ENCODE data around the gene C22orf39.

Gene C22orf39

DNA sequence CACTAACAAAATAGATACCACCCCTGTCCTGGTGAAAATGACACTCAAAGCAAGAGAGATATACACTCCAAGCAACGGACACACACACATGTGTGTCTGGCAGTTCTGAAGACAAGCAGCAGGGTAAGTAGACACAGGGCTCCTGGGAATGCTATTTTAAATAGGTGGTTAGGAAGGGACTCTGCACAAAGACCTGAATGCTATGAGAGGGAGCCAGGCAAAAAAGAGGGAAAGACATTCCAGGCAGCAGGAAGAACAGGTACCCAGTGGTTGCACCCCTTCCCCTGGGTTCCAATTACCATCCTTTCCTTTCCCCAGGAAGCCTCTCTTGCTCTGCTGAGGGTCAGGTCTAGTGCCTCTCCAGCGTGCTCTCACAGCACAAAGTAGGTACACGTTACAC is 28.5 kb upstream of the C22orf39 start:
- no peak for DNase-seq

DNA sequence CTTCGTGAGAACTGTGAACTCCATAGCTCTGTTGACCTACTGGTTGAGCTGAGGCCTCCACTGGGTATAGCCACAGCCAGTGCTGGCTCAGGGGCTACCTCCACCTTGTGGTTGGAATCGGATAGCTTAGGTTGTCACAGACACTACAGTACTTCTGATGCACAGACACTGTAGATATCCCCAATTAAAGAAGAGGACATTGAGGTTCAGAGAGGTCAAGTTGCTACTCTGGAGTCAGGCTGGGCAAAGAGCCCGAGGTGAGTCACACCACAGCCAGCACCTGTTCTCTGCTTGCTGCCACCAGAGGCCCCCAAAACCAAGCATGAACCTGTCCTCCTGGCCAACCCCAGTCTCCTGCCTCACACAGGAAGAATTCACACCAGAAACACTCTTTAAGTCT is 26.1 kb upstream of the C22orf39 start:
- DNase-seq = no peak

DNA sequence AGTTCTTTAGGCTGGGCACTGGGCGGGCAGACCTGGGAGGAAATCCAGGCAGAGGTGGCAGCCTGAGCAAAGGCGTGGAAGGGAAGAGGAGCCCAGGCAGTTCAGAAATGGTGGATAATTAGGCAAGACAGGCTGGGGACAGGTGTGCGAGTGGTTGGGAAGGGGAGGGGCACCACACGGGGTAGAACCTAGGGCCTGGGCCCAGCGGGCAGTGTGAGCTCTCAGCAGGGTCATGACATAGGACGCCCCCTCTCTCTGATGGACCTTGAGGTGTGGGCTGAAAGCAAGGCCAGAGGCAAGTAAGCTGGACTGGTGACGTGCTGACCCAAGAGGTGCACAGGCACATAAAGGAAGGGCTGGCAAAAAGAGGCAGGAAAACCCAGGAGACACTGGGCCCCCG is 24.7 kb upstream of the C22orf39 start:
- no peak for DNase-seq

DNA sequence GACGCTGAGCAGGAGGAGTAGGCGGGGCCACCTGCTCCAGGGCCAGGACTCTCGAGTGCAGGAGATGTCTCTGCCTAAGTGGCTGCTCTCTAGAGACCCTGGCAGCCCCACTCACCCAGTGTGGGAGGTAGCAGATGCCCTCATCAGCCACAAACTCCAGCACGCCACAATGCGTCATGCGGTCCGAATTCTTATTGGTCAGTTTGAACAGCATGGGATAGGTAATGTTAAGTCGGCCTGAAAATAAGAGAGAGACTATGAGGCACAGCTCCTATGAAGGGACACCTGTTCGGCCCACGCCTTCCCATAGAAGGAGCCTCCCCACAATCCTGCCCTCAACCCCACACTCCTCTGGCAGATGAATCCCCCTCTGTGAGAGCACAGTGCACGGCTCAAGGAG is 24.1 kb upstream of the C22orf39 start:
- DNase-seq = no peak

DNA sequence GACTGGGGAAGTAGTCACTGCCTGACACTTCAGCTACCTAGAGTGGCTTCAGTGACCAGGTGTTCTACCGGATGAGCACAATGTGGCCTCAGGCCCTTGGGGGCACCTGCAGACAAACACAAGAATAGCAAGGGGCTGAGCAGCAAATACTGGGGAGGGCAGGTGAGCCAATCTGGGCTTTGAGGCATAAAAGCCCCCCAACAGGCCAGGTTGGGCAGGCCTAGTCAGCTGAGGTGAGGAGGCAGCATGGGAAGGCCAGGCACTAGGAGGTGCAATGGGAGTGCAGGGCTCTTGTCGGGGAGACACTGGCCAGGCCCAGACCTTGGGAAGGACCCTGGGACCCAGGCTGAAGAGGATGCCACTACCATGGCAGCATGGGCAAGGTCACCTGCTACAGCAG is 22.5 kb upstream of the C22orf39 start:
- DNase-seq = no peak

DNA sequence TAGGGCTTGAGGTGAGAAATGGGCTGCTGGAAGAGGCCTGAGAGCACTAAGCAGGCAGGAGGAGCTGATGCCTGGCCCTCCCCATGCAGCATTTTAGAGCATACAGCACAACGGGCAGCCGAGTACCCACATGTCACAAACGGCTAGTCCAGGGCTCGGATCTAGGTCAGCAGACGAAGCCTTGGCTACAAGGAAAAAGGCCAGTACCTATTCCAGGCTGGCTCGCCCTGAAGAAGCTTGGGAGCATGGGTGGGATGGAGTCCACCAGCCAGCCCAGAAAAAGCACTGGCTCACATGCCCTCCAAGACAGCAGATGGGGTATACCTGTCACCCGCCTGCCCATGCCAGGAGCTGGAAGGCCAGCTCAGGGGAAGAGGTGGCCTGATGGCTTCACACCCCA is 21.9 kb upstream of the C22orf39 start:
- no peak for DNase-seq

DNA sequence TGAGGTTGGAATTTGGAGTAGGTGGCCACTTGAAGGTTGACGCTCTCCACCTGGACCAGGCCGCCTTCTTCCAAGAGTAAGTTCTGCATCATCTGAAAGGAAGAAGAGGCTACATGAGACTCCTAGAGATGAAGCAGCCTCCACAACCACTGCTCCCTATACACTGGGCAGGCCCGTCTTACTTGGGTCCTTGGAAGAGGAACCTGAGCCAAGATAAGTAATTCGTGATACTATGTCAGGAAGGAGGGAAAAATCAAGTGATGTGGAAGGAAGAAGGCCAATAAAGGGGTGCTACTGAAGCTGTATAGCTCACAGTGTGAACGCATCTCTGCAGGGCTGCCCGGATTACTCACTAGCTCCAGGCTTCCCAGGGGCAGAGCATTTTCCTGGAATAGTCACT is 20.4 kb upstream of the C22orf39 start:
- DNase-seq = no peak

DNA sequence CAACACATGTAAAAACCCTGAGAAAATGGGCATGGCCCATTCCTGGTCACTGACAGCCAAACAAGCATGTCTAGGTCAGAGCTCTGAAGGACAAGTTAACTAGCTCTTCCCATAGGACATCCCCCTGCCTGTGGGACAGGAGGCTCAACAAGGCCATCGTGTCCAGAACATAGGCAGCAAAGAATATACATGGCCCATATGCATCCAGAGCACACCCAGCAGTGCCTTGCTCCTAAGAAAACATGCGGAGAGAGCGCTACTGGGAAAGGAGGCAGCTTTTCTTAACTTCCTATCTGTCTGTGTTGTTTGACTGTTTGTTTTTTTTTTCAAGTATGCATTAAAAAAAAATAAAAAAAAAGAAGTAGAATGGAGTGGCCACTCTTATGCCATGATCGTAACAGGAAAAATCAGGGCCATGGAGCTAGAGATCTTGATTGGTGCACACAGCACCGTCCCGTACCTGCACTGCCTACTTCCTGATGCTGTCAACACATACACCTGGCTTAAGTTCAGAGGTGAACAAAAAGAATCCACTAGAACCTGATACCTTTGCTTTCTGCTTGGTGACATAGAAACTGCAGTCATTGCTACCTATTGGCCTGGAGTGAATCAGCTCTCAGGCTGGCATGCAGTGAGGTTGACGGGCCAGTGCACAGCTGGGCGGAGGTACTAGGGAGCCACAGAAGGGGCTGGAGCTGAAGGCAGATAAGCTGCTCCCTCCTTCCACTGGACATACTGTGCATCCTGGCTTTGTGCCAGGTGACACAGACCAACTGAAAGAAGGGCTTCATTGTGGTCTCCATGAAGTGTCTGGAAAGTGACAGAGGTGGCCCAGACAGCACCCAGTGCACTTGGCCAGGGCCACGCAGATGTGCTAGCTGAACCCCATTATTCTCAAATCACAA is 19.6 kb upstream of the C22orf39 start:
- no peak for DNase-seq

DNA sequence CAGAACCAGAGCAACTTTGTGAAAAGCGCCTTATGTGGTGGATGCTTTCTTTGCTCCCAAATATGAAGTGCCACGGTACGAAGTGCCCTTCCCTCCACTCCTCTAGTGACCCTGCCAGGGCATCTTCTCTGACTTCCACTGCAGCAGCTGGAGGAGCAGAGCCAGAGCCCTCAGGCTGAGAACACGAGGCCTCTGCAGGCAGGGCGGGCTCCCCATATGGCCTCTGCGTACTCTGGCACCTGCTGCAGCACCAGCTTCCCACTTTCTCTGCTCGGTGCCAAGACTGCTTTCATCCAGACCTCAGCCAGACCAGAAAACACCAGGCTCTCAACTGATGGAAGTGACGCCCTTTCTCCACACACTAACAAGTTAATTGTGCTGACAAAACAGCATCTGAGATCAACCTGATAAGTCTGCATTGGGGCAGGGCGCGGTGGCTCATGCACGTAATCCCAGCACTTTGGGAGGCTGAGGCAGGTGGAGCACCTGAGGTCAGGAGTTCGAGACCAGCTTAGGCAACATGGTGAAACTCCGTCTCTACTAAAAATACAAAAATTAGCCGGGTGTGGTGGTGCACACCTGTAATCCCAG is 18.7 kb upstream of the C22orf39 start:
- DNase-seq = no peak

DNA sequence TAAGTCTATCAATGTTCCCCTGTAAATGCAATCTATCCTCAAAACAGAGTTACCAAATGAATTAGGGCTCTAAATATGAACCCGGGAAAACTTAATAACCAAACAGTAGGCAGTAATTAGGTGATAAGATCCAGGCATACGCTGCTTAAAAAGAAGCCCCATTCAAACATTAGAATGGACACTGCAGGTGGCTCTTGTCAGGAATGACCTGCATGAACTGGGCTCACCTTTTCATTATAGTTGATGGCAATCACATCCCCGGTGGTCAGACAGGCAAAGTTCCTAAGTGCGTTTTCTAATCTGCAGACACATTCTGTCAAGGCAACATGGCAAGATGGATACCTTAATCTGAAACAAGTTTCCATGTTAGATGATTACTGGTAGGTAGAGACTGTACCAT is 17.5 kb upstream of the C22orf39 start:
- DNase-seq = no peak

DNA sequence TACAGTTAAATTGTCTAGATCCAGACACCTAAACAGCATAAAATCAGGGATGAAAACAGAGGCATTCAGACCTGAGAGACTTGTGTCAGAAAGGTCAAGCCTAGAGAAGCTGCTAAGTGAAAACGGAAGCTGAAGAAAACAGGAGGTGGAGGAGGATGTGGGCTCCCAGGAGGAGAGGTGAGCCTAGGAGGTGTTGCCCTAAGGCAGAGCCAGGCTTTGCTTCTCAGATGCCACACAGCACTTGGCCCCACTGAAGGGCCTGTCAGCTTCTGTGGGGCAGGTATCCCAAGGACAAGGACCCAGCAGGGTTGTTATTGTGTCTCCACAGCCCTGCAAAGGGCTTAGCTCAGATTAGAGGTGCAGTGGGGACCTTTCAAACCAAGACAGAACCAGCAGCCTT is 17.0 kb upstream of the C22orf39 start:
- no peak for DNase-seq

DNA sequence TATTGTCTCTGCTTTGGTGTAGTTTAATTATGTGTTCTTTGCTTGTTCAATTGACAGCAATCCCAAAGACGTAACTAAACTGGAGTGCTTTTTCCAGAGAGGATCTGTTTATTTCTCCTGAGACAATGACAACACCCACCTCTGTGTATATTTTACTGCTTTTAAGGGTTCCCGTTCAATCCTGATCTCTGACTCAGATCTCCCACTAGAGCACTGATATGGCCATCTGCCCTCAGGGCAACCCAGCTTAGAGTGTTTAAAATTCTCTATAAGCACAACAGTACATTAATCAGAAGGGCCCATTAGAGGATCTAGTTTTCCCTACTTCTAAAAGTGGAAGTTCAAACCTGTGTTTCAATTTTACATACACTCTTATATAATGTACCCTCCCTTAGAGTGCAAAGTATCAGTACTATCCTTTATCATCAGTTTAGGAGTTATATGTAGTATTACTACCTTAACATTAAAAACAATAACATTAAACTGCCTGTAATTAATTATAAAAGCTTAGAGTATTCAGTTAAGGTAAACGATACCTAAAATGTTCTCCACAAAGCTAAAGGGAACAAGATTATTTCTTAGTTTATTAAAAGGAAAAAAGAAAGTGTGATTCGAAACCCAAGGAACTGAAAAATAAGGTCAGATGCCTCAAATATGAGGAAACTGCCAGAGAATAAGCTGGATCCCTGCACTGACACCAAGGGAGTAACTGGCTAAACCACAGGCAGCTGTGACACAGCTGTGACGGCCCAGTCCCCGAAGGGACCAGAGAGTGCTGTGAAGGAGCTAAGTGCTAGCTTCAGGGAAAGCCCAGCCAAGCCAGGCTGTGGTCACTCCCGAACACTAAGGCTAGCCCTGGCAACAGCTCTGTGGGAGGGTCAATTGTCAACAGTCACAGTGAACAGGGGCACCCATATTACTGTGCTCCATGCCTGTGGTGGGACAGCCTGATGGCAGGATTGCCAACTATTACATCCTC is 16.3 kb upstream of the C22orf39 start:
- no peak for DNase-seq

DNA sequence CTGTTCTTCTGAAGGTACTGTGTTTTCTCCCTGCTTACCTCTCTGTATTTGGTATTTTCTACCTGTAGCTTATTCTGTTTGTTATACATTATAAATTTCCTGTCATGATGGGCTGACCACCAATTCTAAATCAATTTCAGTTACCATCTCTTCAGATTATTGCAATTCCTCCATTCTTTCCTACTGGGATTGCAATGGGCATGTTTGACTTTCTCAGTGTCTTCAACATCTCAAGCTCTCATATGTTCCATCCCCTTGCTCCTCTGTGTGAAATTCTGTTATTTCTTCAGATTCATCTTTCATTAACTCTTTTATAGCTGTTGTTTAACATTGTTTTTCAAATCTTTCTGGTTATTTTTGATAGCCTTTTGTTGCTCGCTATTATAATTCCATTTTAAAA is 15.5 kb upstream of the C22orf39 start:
- DNase-seq = no peak

DNA sequence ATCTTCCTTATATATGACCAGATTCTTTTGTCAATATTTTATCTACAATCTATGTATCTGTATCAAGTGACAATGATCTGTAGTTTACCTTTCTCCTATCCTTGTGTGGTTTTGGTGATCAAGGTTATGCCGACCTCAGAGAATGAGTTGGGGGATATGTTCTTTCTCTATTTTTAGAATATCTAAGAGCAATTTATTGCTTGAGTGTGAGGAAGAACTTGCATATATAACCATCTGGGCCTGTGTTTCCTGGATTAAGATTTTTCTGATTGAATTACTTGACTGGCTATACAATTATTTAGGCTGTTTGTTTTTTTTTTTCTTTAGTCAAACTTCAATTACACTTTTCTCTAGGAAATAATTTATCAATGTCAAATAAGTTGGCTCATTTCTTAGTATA is 14.0 kb upstream of the C22orf39 start:
- DNase-seq = no peak

DNA sequence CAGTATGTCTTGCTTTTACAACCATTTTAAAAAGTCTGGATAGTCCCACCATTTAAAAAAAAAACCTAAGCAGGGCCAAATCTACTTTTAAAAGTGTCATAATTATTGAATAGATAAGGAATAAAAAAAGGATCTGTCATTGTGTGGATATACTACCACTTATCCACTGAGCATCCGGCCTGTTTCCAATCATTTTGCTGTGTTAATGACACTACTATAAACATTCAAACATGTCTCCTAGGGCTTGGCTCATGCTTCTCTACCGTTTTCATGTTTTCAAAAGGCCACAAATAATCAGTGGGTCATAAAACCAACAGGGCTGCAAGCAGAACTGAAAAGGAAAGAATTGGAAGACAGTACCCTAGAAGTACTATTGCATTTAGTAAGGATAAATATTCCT is 12.5 kb upstream of the C22orf39 start:
- DNase-seq = no peak

DNA sequence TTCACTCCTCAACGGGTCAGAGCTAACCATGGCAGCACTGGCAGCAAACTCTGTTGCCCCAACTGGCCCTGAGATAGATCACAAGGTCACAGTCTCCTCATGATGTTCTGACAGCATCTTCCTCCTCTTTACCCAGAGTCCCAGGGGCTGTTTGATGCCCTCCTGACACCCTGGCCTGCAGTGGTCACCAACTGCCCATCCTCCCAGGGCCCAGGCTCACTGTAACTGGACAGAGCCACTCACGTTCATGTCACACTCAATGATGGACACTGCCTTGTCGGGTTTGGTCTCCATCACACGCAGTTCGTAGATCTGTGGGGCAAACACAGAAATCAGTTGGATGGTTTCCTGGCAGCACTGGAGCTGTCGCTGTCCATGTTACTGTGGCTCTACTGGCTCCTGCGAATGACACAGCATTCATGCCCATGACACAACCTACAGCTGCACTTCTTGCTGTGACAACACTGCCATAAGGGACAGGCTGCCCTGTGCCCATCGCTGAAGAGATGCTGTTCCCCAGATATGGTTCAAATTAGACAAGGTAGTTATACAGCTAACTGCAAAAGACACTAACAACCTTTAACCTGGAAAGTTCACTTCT is 10.4 kb upstream of the C22orf39 start:
- no peak for DNase-seq

DNA sequence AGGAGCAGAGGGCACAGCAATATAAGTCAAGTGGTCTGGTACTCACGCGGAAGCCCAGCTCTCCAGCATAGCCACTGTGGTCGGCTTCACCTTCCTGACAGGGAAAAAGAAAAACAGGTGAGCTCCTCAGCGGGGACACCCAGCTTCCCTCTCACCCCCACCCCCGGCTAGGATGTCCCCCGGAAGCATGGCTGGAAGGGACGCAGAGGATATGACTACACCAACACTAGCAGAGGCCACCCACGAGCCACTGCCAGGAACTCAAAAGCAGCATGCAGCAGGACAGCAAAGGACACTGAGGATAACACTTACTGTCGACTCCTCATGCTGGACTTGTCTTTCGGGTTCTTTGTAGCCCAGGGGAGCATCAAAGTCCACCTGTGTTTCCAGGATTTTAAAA is 9.0 kb upstream of the C22orf39 start:
- no peak for DNase-seq

DNA sequence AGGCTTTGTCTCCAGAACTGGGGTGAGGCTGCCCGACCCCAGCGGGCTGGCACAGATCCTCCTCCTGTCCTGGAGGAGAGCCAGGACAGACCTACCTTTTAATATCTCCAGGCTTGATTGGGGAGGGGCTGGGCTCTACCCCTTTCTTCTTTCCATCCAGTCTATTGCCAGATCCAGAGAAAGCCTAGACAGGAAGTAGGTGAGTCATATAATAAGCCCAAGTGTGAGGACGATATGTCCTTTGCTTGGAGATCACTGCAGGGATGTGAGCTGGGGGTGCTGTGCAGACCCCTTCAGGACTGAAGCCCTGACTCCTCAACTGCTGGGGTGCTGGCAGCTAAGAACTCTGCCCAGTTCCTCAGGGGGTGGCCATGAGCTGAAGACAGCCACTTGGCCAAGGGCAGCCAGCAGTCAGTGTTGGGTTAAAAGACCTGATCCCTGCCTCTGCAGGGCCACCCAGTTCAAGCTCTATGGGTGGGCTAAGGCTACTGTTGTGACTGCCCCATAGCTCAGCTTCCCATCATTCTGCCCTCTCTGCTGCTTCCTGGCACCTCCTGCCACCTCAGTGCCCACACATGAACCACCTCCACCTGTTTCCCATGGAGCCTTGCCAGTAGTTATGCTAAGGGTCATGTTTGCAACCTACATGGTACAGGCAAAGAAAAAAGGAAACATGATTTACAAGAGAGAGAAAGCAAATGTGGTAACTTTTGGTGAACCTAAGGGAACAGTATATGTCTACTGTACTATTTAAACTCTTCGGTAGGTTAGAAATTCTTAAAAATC is 8.3 kb upstream of the C22orf39 start:
- no peak for DNase-seq

DNA sequence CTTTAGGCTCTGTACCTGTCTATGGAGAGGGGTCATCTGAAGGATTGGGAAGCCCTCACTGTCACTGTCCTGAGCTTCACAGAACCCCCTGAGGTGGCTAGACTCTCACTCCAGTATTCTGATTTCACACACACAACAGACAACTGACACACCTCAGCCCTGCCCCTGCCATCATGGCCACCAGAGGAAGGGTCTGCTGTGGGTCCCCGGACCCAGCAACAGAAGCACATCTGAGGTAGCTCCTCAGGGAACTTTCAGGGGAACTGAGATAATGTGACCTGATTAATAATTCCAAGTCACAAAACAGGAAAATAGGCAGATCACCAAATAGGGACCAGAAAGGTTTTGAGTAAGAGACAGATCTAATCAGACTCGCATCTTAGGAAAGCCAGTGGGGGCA is 7.5 kb upstream of the C22orf39 start:
- DNase-seq = no peak

DNA sequence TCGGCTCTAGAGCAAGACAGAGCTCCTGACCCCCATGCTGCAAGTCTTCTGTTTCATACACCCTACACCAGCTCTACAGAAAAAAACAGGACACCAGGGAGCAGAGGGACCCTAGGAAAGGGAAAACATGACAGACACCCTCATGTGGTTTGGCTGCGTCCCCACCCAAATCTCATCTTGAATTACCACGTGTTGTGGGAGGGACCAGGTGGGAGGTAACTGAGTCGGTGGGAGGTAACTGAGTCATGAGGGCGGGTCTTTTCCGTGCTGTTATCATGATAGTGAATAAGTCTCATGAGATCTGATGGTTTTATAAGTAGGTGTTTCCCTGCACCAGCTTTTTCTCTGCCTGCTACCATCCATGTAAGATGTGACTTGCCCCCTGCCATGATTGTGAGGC is 6.6 kb upstream of the C22orf39 start:
- DNase-seq = no peak

DNA sequence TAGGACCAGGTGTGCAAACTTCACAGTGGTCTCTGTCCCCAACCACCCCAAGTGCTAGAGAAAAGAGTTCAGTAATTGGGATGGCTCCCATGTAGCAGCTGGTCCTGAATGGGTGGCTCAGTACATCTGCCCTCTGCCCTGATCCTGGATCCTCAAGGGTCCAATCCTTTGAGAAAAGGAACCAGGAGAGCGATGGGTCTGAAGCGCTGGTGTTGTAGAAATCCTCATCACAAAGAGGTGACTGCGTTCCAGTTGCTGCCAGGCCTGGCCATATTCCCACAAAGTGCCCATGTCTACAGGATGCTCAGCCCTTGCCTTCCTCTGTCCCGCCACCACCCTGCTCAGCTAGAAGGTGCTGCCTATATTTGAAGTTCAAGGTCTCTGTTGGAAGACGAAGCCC is 6.2 kb upstream of the C22orf39 start:
- no peak for DNase-seq

DNA sequence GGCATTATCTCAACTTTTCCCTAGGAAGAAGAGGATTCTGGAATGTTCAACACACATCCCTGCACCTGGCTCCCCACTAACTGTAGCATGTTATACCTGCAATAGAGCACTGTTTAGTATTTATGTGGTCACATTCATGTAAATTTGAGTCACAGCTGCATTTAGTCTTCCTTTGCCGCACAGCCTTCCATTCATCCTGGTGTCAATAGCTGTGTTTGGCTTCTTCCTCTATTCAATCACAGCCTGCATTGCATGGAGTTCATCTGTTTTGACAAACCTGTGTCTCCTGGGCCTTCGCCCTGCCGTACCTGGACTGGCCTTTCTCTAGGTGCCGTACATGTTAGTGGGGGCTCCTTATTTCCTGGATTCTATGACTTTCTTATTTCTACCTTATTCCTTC is 4.1 kb upstream of the C22orf39 start:
- DNase-seq = no peak

All from CD4-positive, alpha-beta T cell treated with Interleukin-4 for 4 hours (primary cell).